Tibial nerve (tissue), 4 donors: ENCODE measurements around the gene IGF2R. TPM values are rescaled to one million over a fixed set of nuclear protein-coding genes. Genes with fewer than 3 reads are reported as not detected.

Experiments used
- DNase-seq, 2 donors: peaks; one replicate each; pipeline ENCODE4 v3.0.0-alpha.2; 2019; ENCODE audit warnings: low spot score in 2 of 2
- H3K27ac ChIP-seq, 4 donors: fragments of 200-600 bp; sonication (generic) in 3 of 4; one replicate each; pipeline ENCODE4 v1.5.1; 2017 to 2019; ENCODE audit warnings: mild to moderate bottlenecking in 1 of 4
- H3K27me3 ChIP-seq, 2 donors: fragments of 200-600 bp; sonication (generic) in 1 of 2; one replicate each; pipeline versions ENCODE4 v1.5.1 to v1.6.0; 2017 to 2019
- H3K36me3 ChIP-seq, 3 donors: fragments of 200-600 bp; sonication (generic); one replicate each; pipeline ENCODE4 v1.5.1; 2018 to 2019
- H3K4me1 ChIP-seq, 4 donors: fragments of 200-600 bp; sonication (generic) in 3 of 4; one replicate each; pipeline ENCODE4 v1.5.1; 2017 to 2019
- H3K4me3 ChIP-seq, 4 donors: fragments of 200-600 bp; sonication (generic) in 3 of 4; one replicate each; pipeline ENCODE4 v1.5.1; 2017 to 2019; ENCODE audit warnings: mild to moderate bottlenecking in 1 of 4, moderate library complexity in 1 of 4
- H3K9me3 ChIP-seq, 4 donors: fragments of 200-600 bp; sonication (generic) in 3 of 4; one replicate each; pipeline ENCODE4 v1.5.1; 2017 to 2019
- CTCF ChIP-seq, 5 experiments: fragments of 200-600 bp in 3 of 5; fragments of 450-650 bp in 2 of 5; sonication (generic) in 3 of 5; IDR thresholded peaks; one replicate each; pipeline ENCODE4 v1.5.1; 2016 to 2019; ENCODE audit warnings: antibody characterized with exemption in 5 of 5, mild to moderate bottlenecking in 3 of 5, moderate library complexity in 2 of 5
- EP300 ChIP-seq, 2 donors: sonication (generic); formaldehyde crosslinking; IDR thresholded peaks; one replicate each; pipeline ENCODE4 v1.6.1; 2017; ENCODE audit warnings: antibody characterized with exemption in 2 of 2, mild to moderate bottlenecking in 1 of 2
- POLR2A ChIP-seq, 2 donors: fragments of 450-650 bp; IDR thresholded peaks; one replicate each; pipeline ENCODE4 v1.6.1; 2017; ENCODE audit warnings: antibody characterized with exemption in 2 of 2, mild to moderate bottlenecking in 2 of 2, moderate library complexity in 2 of 2
- WGBS, 2 donors: methylation state at CpG; one replicate each; pipeline ENCODE4 v1.1.5; 2018; 5-methylcytosine and 5-hydroxymethylcytosine counted together
- total RNA-seq, 4 donors: library from RNA; depleted of rRNA; stranded (reverse); fragments of >200 nt; gene quantifications; one replicate each; pipeline ENCODE4 v1.1.0, GENCODE V29; 2016

IGF2R gene
- total RNA-seq, 4 donors from 2014 or later = 60.1 to 81.3 (median 68.5) TPM

GRCh38 chr6:159992366-159992765 lies 23.5 kb downstream of the IGF2R start:
- H3K27me3 ChIP-seq = no peaks in the 10 kb centered on the region
- H3K4me1 ChIP-seq = peaks cover 0 to 60% (median 13%) of the 10 kb centered on the region in 4 donors
- whole genome bisulfite sequencing, 2 donors = 30 to 45% methylated on average over 1 of the region's 1 CpG
- H3K27ac ChIP-seq = no peak overlapping the region
- H3K36me3 ChIP-seq = peaks cover 0 to 19% (median 0%) of the 10 kb centered on the region in 3 donors
- TF ChIP-seq POLR2A (IDR thresholded peaks at IDR 0.05) = no peak
- no peak for TF ChIP-seq EP300 (IDR thresholded peaks at IDR 0.05)
- no peak for TF ChIP-seq CTCF (IDR thresholded peaks at IDR 0.05)
- DNase-seq = no peak
- H3K9me3 ChIP-seq = no peaks in the 10 kb centered on the region
- H3K4me3 ChIP-seq = no peak overlapping the region

- H3K4me1 ChIP-seq = peaks cover 0 to 30% (median 0%) of the 10 kb centered on the region in 4 donors
- TF ChIP-seq EP300 (IDR thresholded peaks at IDR 0.05) (no peak), CTCF (IDR thresholded peaks at IDR 0.05) (no peak), POLR2A (IDR thresholded peaks at IDR 0.05) (no peak)
- 94 to 99% methylated on average over 2 of the region's 2 CpGs for WGBS, 2 donors
- DNase-seq = no peak
- H3K9me3 ChIP-seq = no peaks in the 10 kb centered on the region
- H3K36me3 ChIP-seq = peaks cover 0 to 32% (median 0%) of the 10 kb centered on the region in 3 donors
- H3K27ac ChIP-seq = no peak overlapping the region
- H3K4me3 ChIP-seq = no peak overlapping the region
- no peaks in the 10 kb centered on the region for H3K27me3 ChIP-seq
These were observed 26.5 kb downstream of the IGF2R start for GRCh38 chr6:159995405-159995804.

- Histone ChIP-seq H3K27me3 (no peaks in the 10 kb centered on the region), H3K4me3 (no peak overlapping the region), H3K9me3 (no peaks in the 10 kb centered on the region), H3K36me3 (peaks cover 0 to 32% (median 0%) of the 10 kb centered on the region in 3 donors), H3K4me1 (peaks cover 0 to 23% (median 0%) of the 10 kb centered on the region in 4 donors), H3K27ac (no peak overlapping the region)
- 89% methylated on average over 5 of the region's 5 CpGs for WGBS, 2 donors
- TF ChIP-seq POLR2A (IDR thresholded peaks at IDR 0.05) (no peak), CTCF (IDR thresholded peaks at IDR 0.05) (no peak), EP300 (IDR thresholded peaks at IDR 0.05) (no peak)
- no peak for DNase-seq
These were observed 27.3 kb downstream of the IGF2R start for GRCh38 chr6:159996087-159996622.

- DNase-seq = no peak
- Histone ChIP-seq H3K4me3 (no peak overlapping the region), H3K4me1 (peaks cover 0 to 19% (median 0%) of the 10 kb centered on the region in 4 donors), H3K27me3 (no peaks in the 10 kb centered on the region), H3K36me3 (peaks cover 0 to 27% (median 0%) of the 10 kb centered on the region in 3 donors), H3K9me3 (no peaks in the 10 kb centered on the region), H3K27ac (no peak overlapping the region)
- no peak for TF ChIP-seq CTCF (IDR thresholded peaks at IDR 0.05)
- TF ChIP-seq EP300 (IDR thresholded peaks at IDR 0.05) = no peak
- TF ChIP-seq POLR2A (IDR thresholded peaks at IDR 0.05) = no peak
- 95 to 96% methylated on average over 11 to 12 of the region's 12 CpGs for WGBS, 2 donors
These were observed 28.0 kb downstream of the IGF2R start for GRCh38 chr6:159996626-159997497.
